Lower lobe of right lung (tissue), 2 donors: ENCODE results near the gene ZFAND3. TPM values are rescaled to one million over a fixed set of nuclear protein-coding genes. Genes with fewer than 3 reads are reported as not detected.

Experiments
- ATAC-seq, 2 donors: fragments of 200-7000 bp; cut with Tn5 transposase; one replicate each; pipeline ENCODE4 v1.9.1; 2020 to 2022; ENCODE audit warnings: mild to moderate bottlenecking in 2 of 2, moderate library complexity in 2 of 2
- DNase-seq: peaks from one replicate; pipeline ENCODE4 v3.0.0-alpha.2; 2020
- H3K27ac ChIP-seq: fragments of 200-600 bp; one replicate; pipeline ENCODE4 v1.8.0; 2022
- H3K27me3 ChIP-seq: fragments of 200-600 bp; one replicate; pipeline ENCODE4 v1.8.0; 2022; ENCODE audit warnings: low read depth
- H3K36me3 ChIP-seq: fragments of 200-600 bp; one replicate; pipeline ENCODE4 v1.8.0; 2022; ENCODE audit warnings: mild to moderate bottlenecking
- H3K4me1 ChIP-seq: fragments of 200-600 bp; one replicate; pipeline ENCODE4 v1.8.0; 2022
- H3K4me3 ChIP-seq: fragments of 200-600 bp; one replicate; pipeline ENCODE4 v1.8.0; 2022; ENCODE audit warnings: mild to moderate bottlenecking
- H3K9me3 ChIP-seq: fragments of 200-600 bp; one replicate; pipeline ENCODE4 v1.8.0; 2022
- intact Hi-C: fragments of 100-400 bp; cut with DNase I; formaldehyde crosslinking; loops from one replicate; pipeline ENCODE4 v1.11.0; 2022
- total RNA-seq: library from RNA; stranded (reverse); fragmentation: NEBNext Ultra II Directional; extraction: Animal tissue kit (Norgen Biotek cat#: 25700); gene quantifications from one replicate; pipeline ENCODE4 v1.2.1, GENCODE V29; 2021
- TF ChIP-seq, protein P1 (sequence below): fragments of 200-600 bp; IDR thresholded peaks from one replicate; pipeline ENCODE4 v1.8.0; 2022; ENCODE audit warnings: antibody characterized with exemption, mild to moderate bottlenecking
- donor health status: DM: no; HTN: yes; CAD: no; lungs with severe emphysema.

The ZFAND3 gene
- total RNA-seq, 1 donor from 2014 or later, result 83.3 TPM

DNA sequence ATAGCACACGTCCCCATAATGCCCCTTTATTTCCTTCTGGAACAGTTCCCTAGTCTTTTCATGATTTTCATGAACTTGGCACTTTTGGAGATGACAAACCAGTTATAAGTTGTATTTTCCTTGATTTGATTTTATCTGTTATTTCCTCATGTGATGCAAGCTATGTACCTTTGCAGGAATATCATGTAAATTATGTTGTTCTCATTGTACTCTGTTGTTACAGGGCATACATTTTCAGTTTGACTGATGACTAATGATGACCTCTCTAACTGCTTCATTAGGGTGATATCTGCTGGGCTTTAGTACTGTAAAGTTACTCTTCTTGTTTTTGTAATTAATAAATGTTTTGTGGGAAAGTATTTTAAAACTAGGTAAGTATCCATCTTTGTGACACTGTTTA, 147.3 kb downstream of the ZFAND3 start:
- DNase-seq, result no peak
- intact Hi-C loops, result no loop called here
- ATAC-seq, result no peak

DNA sequence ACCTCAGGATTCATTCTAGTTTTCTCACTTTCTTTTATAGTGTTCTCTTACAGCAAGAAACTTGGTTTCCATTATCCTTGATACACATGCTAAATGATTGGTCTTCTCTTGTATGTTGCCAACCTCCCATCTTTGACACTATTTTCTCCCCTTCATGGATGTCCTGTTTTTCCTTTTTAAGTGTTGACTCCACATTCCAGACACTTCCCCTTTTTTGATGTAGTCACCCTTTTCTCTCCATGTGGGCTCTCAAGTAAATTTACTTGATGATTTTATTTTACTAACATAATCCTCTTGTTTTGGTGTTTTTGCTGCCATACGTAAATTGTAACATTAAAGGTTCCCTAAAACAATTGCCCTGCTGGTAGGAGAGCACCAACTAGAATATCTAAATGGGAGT, 148.1 kb downstream of the ZFAND3 start:
- no peaks in the 10 kb centered on the region for H3K9me3 ChIP-seq
- no peaks in the 10 kb centered on the region for H3K36me3 ChIP-seq
- no peak for DNase-seq
- no peaks in the 10 kb centered on the region for H3K27me3 ChIP-seq
- no peak overlapping the region for H3K4me3 ChIP-seq
- peaks cover 14% of the 10 kb centered on the region for H3K4me1 ChIP-seq
- intact Hi-C loops, result no loop called here
- H3K27ac ChIP-seq, result no peak overlapping the region
- TF ChIP-seq, protein P1, sequence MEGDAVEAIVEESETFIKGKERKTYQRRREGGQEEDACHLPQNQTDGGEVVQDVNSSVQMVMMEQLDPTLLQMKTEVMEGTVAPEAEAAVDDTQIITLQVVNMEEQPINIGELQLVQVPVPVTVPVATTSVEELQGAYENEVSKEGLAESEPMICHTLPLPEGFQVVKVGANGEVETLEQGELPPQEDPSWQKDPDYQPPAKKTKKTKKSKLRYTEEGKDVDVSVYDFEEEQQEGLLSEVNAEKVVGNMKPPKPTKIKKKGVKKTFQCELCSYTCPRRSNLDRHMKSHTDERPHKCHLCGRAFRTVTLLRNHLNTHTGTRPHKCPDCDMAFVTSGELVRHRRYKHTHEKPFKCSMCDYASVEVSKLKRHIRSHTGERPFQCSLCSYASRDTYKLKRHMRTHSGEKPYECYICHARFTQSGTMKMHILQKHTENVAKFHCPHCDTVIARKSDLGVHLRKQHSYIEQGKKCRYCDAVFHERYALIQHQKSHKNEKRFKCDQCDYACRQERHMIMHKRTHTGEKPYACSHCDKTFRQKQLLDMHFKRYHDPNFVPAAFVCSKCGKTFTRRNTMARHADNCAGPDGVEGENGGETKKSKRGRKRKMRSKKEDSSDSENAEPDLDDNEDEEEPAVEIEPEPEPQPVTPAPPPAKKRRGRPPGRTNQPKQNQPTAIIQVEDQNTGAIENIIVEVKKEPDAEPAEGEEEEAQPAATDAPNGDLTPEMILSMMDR, result no peak
- ATAC-seq, result no peak

More for the DNA sequence above, 147.3 kb downstream of the ZFAND3 start:
- Histone ChIP-seq H3K4me1 (peaks cover 6% of the 10 kb centered on the region), H3K4me3 (no peak overlapping the region), H3K27ac (no peak overlapping the region), H3K27me3 (no peaks in the 10 kb centered on the region), H3K36me3 (no peaks in the 10 kb centered on the region), H3K9me3 (no peaks in the 10 kb centered on the region)
- TF ChIP-seq, protein P1, result no peak

- no peak overlapping the region for H3K4me3 ChIP-seq
- TF ChIP-seq, protein P1, result no peak
- ATAC-seq, result peak in 1 of 2 donors; percentile 39
- peaks cover 17% of the 10 kb centered on the region for H3K9me3 ChIP-seq
- intact Hi-C loops, result no loop called here
- no peak for DNase-seq
- no peaks in the 10 kb centered on the region for H3K27me3 ChIP-seq
- no peaks in the 10 kb centered on the region for H3K36me3 ChIP-seq
- H3K4me1 ChIP-seq, result peaks cover 17% of the 10 kb centered on the region
- H3K27ac ChIP-seq, result no peak overlapping the region
Observed at GRCh38 chr6:37971266-37971665, 151.7 kb downstream of the ZFAND3 start.

GRCh38 chr6:37971711-37972390, 152.3 kb downstream of the ZFAND3 start:
- H3K27ac ChIP-seq, result no peak overlapping the region
- intact Hi-C loops, result no loop called here
- peaks cover 17% of the 10 kb centered on the region for H3K9me3 ChIP-seq
- no peak overlapping the region for H3K4me3 ChIP-seq
- TF ChIP-seq, protein P1, result no peak
- H3K36me3 ChIP-seq, result no peaks in the 10 kb centered on the region
- H3K27me3 ChIP-seq, result no peaks in the 10 kb centered on the region
- peaks cover 17% of the 10 kb centered on the region for H3K4me1 ChIP-seq
- ATAC-seq, result peak; percentile 51 to 57
- no peak for DNase-seq

DNA sequence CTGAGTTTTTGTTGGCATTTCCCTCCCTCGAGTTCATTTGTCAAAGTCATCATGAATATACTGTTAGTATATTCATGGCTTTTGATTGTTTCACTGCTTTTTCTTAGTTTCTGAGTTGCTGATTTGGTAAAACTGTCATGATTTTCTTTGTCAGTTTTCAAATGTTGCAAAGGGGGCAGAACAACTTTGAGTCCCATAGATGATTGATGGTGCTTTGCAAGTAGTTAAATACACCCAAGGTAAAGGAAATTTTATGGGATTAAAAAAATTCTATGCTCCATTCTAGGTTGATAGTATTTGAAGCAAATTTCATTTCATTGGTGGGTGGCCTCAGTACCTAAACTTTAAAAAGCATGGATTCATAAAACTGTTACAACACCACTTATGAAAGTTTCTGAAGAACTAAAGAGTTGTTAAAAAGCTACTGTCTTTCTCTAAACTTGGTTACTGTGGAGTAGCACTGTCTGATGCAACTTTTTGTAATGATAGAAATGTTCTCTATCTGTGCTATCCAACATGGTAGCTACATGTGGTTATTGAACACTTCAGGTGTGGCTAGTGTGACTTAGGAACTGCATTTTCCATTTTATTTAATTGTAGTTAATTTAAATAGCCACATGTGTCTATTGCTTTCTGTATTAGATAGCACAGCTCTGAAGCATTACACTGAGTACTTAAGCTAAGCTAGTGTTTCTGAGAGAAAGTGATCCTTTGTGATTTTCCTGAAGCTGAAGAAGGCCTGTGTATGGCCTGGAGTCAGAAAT, 153.6 kb downstream of the ZFAND3 start:
- DNase-seq (no peak), ATAC-seq (no peak)
- no peak overlapping the region for H3K27ac ChIP-seq
- no peaks in the 10 kb centered on the region for H3K36me3 ChIP-seq
- no peak overlapping the region for H3K4me3 ChIP-seq
- TF ChIP-seq, protein P1, result no peak
- H3K9me3 ChIP-seq, result peaks cover 17% of the 10 kb centered on the region
- peaks cover 17% of the 10 kb centered on the region for H3K4me1 ChIP-seq
- no peaks in the 10 kb centered on the region for H3K27me3 ChIP-seq
- intact Hi-C loops, result no loop called here
